Dedifferentiated amniotic fluid mesenchymal stem cell (primary cell): Measurements from ENCODE around the gene IL13RA1.
"Not testable (repeated sequence)": the region's sequence is repeated elsewhere in the genome, so short reads cannot be mapped to it uniquely, and the experiment has no call there.

Experiments used
- DNase-seq: peaks from one replicate; pipeline ENCODE4 v3.0.0-alpha.2; 2016; ENCODE audit errors: extremely low spot score

The IL13RA1 gene

GRCh38 chrX:118726887-118727685, at the start of gene IL13RA1:
IL13RA1 (plus strand) TSS chrX:118727606; CDS start chrX:118727639, 33 bp downstream.
- peak; percentile 64 for DNase-seq

DNA sequence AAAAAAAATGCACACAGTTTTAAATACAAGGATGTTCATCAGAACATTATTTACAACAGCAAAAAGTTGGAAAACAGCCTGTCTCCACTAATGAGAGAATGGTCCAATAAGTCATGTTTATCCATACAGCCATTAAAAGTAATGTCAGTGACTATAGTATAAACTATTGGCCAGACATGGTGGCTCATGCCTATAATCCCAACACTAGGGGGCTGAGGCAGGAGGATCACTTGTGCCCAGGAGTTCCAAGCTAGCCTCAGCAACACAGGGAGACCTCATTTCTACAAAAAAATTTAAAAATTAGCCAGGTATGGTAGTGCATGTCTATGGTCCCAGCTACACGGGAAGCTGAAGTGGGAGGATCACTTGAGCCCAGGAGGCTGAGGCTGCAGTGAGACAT, 48.1 kb upstream of the IL13RA1 start:
- no peak for DNase-seq

DNA sequence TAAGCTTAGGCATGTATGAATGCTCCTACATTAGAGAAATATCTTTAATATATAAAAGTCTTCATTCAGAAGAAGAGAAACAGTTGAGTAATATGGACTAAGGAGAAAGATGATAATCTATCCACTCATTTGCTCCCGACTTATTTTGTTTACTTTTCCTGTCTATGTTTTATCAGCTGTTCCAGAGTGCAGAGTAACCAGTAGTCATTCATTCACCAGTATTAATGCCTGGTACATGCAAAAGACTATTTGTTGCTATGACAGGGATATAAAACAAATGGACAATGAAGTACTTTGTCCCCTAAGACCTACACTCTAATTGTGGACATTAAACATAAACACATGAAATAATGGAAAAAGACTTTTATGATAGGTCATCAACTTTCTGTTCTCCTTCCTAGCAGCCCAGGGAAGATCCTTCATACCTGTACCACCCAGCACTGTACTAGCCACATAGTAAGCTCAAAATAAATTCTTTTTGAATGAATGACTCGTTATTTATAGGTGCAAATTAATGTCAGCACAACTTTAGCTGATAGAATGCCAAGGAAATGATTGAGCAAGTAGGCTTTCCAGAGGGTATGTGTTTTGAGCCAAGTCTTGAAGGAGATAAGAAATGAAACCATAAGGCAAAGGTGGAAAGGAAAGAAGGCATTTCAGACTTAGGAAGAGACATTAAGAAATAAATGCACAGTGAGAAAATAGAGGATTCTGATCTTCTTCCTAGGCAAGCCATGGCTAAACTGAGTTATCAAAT, 45.0 kb upstream of the IL13RA1 start:
- no peak for DNase-seq

- no peak for DNase-seq
These were observed 42.0 kb upstream of the IL13RA1 start for GRCh38 chrX:118685393-118685792.

GRCh38 chrX:118688935-118689334, 38.5 kb upstream of the IL13RA1 start:
- no peak for DNase-seq

DNA sequence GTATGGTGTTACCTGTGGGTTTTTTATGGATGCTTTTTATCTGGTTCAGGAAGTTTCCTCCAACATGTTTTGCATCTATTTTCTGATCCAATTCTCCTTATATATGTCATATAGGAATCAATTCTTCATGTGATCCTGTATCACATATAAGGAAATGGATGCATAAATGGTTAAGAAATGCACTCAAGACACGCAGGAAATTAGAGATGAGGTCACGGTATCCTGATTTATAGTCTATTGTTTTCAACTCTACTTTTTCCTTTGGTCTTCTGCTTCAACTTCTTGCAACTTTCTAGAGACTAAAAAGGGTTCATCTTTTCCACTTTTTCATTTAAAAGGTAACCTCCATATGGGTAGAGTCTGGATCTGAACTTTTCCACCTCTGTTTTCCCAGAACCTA, 33.6 kb upstream of the IL13RA1 start:
- DNase-seq = no peak

GRCh38 chrX:118694638-118695037, 32.8 kb upstream of the IL13RA1 start:
- no peak for DNase-seq

- DNase-seq = no peak
These were observed 28.8 kb upstream of the IL13RA1 start for GRCh38 chrX:118698516-118699170.

GRCh38 chrX:118702741-118703140, 24.7 kb upstream of the IL13RA1 start:
- no peak for DNase-seq

DNA sequence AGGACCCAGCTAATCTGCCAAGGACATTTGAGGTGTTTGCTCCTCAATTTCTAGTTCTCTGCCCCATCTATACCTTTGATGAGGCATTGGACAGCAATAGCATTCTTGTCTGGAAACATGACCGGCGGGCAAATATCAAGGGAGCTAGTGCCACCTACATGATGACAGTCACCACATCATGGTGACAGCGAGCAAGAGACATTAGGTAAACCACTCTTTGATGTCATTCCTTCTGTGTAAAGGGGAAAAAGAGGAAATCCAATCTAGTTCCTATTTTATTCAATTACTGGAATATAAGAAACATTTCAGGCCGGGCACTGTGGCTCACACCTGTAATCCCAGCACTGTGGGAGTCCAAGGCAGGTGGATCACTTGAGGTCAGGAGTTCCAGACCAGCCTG, 20.7 kb upstream of the IL13RA1 start:
- DNase-seq = no peak

DNA sequence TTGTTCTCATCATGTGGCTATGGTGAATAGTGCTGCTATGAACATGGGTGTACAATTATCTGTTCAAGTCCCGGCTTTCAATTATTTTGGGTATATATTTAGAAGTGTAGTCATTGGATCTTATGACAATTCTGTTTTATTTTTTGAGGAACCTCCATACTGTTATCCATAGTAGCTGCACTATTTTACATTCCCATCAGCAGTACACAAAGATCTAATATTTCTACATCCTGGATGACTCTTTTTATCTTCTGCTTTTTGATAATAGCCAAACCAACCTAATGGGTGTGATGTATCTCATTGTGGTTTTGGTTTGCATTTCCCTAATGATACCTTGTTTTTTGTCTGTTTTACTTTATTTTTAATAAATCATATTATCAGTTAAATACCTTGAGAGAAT, 12.9 kb upstream of the IL13RA1 start:
- DNase-seq = no peak

DNA sequence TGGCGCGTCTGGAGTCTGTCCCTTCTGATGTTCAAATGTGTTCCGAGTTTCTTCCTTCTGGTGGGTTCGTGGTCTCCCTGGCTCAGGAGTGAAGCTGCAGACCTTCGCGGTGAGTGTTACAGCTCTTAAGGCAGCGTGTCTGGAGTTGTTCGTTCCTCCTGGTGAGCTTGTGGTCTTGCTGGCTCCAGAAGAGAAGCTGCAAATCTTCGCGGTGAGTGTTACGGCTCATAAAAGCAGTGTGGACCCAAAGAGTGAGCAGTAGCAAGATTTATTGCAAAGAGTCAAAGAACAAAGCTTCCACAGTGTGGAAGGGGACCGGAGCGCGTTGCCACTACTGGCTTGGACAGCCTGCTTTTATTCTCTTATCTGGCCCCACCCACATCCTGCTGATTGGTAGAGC, 11.5 kb upstream of the IL13RA1 start:
- not testable (repeated sequence) for DNase-seq

GRCh38 chrX:118716833-118717232, 10.6 kb upstream of the IL13RA1 start:
- not testable (repeated sequence) for DNase-seq

- DNase-seq = no peak
These were observed 9.6 kb upstream of the IL13RA1 start for GRCh38 chrX:118717678-118718391.

- DNase-seq = no peak
These were observed 8.7 kb upstream of the IL13RA1 start for GRCh38 chrX:118718737-118719136.

GRCh38 chrX:118720058-118720707, 7.2 kb upstream of the IL13RA1 start:
- no peak for DNase-seq

- no peak for DNase-seq
These were observed 4.0 kb upstream of the IL13RA1 start for GRCh38 chrX:118723376-118723775.

DNA sequence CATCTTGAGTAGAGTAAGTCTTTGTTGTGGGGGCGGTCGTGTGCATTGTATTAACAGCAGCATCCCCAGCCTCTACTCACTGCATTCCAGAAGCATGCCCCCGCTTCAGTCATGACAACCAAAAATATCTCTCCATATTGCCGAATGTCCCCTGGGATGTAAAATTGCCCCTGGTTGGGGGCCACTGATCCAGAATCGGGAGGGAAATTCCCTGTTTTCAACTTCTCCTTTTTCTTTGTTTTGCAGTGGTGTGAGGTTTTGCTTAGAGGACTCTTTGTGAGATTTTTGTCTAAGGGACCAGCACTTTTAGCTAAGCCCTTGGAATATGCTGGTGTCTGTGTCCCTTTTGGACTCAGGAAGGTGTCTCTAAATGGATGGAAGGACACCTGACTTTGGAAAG, 3.0 kb upstream of the IL13RA1 start:
- DNase-seq = no peak

DNA sequence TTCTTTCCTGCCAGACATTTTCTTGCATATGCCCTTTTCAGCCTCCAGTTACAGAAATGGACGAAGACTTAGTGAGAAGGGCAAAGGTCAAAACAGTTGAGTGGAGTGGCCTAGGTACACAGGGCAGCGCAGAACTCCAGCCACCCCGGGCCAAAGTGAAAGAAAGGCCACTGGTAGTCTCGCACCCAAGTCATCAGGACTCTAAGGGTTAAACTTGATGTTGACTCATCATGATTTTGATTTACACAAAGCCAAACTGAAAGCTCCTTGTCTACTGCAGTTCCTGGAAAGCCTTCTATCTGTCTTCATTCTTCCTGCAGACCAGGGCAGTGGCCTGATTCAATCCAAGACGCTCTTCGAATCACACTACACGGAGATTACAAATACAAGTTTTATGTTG, 2.6 kb upstream of the IL13RA1 start:
- DNase-seq = no peak

DNA sequence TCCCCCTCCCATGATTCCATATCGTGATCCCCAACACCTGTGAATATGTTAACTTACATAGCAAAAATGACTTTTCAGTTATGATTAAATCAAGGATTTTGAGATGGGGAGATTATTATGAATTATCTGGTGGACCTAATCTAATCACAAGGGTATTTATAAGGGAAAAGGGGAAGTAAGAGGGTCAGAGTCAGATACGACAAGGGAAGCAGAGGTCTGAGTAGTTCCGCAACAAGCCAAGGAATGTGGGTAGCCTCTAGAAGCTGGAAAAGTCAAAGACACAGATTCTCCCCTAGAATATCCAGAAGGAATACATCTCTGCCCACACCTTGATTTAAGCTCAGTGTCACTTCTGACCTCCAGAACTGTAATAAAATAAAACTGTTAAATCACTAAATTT, 1.0 kb upstream of the IL13RA1 start:
- DNase-seq = no peak

DNA sequence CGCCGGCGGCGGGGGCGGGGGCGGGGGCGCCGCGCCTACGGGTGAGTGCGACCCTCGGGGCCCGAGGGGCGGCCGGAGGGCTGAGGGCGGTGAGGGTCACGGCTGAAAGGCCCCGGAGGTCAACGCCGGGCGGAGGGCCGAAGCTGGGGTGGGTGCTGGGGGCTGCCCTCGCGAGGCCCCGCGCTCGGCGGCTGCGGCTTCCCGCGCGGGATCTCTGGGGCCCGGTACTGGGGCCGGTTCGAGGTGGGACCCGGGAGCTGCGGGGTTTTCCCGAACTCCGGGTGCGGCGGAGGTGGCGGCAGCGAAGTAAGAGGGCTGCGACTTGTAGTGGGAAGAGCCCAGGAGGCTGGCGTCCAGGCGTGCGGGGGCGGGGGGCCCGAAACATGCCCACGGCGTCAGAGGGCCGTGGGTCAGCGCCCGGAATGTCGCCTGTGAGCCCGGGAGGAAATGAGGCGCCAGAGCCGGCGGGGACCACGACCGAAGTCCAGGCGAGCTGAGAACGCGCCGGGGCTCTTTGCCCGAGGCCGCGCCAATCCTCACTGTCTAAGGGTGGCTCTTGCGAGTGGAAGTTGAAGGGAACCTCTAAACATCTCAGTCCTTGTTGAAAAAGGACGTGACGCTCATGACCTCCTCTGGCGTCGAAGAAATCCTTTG, 407 bp downstream of the IL13RA1 start:
- DNase-seq = no peak
